Body of pancreas (tissue), 4 donors: ENCODE measurements around the gene PLD1.

Source experiments
- POLR2A ChIP-seq, 3 donors: fragments of 450-650 bp; IDR thresholded peaks; one replicate each; pipeline ENCODE4 v1.6.1; 2016; ENCODE audit warnings: antibody characterized with exemption in 3 of 3, mild to moderate bottlenecking in 2 of 3
- TF ChIP-seq, protein P1 (sequence below), 7 experiments: fragments of 450-650 bp in 4 of 7; fragments of 200-600 bp in 3 of 7; sonication (generic) in 3 of 7; IDR thresholded peaks; one replicate each; pipeline ENCODE4 v1.5.1; 2016 to 2019; ENCODE audit warnings: antibody characterized with exemption in 7 of 7

DNA sequence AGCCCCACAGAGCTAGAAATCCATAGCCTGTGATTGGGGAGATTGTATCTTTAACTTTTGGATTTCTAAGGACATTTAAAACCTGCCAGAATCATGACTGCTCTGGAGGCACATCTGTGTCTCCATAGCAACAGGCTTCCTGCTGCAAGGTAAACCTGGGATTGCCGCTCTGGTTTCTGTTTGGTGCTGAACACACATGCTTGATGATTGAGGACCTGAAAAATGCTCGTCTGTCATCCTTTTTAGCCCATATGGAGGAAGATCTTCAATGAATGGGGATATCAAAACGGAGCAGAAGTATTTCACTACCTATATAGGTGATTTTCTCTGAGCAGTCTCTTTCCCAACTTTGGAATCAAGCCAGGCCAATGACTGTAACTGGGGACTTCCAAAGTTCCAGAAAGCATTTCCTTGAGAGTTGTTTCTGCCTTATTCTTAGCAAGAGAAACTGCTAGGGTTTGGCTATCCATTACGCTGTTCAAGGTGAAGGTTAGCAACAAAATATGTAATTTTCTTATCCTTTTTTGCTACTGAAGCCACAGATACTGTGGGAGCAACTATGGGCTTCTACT is 253.6 kb downstream of the PLD1 start:
- TF ChIP-seq POLR2A (IDR thresholded peaks at IDR 0.05) = no peak
- TF ChIP-seq, protein P1, sequence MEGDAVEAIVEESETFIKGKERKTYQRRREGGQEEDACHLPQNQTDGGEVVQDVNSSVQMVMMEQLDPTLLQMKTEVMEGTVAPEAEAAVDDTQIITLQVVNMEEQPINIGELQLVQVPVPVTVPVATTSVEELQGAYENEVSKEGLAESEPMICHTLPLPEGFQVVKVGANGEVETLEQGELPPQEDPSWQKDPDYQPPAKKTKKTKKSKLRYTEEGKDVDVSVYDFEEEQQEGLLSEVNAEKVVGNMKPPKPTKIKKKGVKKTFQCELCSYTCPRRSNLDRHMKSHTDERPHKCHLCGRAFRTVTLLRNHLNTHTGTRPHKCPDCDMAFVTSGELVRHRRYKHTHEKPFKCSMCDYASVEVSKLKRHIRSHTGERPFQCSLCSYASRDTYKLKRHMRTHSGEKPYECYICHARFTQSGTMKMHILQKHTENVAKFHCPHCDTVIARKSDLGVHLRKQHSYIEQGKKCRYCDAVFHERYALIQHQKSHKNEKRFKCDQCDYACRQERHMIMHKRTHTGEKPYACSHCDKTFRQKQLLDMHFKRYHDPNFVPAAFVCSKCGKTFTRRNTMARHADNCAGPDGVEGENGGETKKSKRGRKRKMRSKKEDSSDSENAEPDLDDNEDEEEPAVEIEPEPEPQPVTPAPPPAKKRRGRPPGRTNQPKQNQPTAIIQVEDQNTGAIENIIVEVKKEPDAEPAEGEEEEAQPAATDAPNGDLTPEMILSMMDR (IDR thresholded peaks at IDR 0.05) = no peak
